SK-N-SH (cell line): ENCODE results near the gene CFAP74. TPM values are rescaled to one million over a fixed set of nuclear protein-coding genes. Genes with fewer than 3 reads are reported as not detected.

Experiments used
- CTCF ChIA-PET: fragments of 300-600, 350-600 bp; formaldehyde crosslinking; extraction: SDS; loops from one replicate; lab custom pipeline; 2021; lab: Yijun Ruan, JAX
- POLR2A ChIA-PET: fragments of 350-600 bp; sonication (Branson Sonifier 250); formaldehyde crosslinking; extraction: SDS; loops from one replicate; lab custom pipeline; 2020; ENCODE audit warnings: antibody characterized with exemption, inconsistent platforms; lab: Yijun Ruan, JAX
- DNase-seq: peaks from one replicate; pipeline ENCODE4 v3.0.0; 2012
- H2AFZ ChIP-seq: fragments of 200-600 bp; sonication (generic); 2 replicates; pipeline ENCODE4 v1.8.1; 2016; ENCODE audit warnings: antibody characterized with exemption, mild to moderate bottlenecking, low read depth
- H3F3A ChIP-seq: fragments of 200-600 bp; sonication (generic); replicated peaks from 2 replicates; pipeline ENCODE3; 2016; ENCODE audit warnings: antibody characterized with exemption, mild to moderate bottlenecking; ENCODE audit not compliant: insufficient read depth
- H3K27ac ChIP-seq, 2 experiments: fragments of 200-500 bp in 1 of 2; fragments of 200-600 bp in 1 of 2; sonication (Bioruptor generic) in 1 of 2; sonication (generic), shearing (Covaris generic) in 1 of 2; 2 replicates each; pipeline versions ENCODE4 v1.5.1 to v1.6.1; 2014 to 2016; ENCODE audit warnings: low read depth in 2 of 2, inconsistent platforms in 1 of 2, low read length in 1 of 2, mild to moderate bottlenecking in 1 of 2, mixed read lengths in 1 of 2
- H3K27me3 ChIP-seq: fragments of 200-600 bp; sonication (generic), shearing (Covaris generic); 2 replicates; pipeline ENCODE4 v1.6.1; 2016; ENCODE audit warnings: mixed run types; ENCODE audit not compliant: insufficient read depth
- H3K36me3 ChIP-seq, 2 experiments: fragments of 200-500 bp in 1 of 2; fragments of 200-600 bp in 1 of 2; sonication (Bioruptor generic) in 1 of 2; sonication (generic) in 1 of 2; replicated peaks in 1 of 2; 2 replicates each; pipeline versions ENCODE3 to v1.5.1; 2014 to 2016; ENCODE audit warnings: low read length in 1 of 2, mild to moderate bottlenecking in 1 of 2; ENCODE audit not compliant: insufficient read depth in 2 of 2, control insufficient read depth in 1 of 2
- H3K4me1 ChIP-seq, 2 experiments: fragments of 200-500 bp in 1 of 2; fragments of 200-600 bp in 1 of 2; sonication (Bioruptor generic) in 1 of 2; sonication (generic), shearing (Covaris generic) in 1 of 2; 2 replicates each; pipeline versions ENCODE4 v1.5.1 to v1.6.1; 2014 to 2016; ENCODE audit warnings: low read depth in 1 of 2, low read length in 1 of 2, mixed run types in 1 of 2; ENCODE audit not compliant: insufficient read depth in 2 of 2, control insufficient read depth in 1 of 2
- H3K4me2 ChIP-seq: fragments of 200-600 bp; sonication (generic), shearing (Covaris generic); 2 replicates; pipeline ENCODE4 v1.6.1; 2017; ENCODE audit warnings: mixed run types
- H3K4me3 ChIP-seq, 2 experiments: fragments of 200-500 bp in 1 of 2; fragments of 200-600 bp in 1 of 2; sonication (Bioruptor generic) in 1 of 2; sonication (generic), shearing (Covaris generic) in 1 of 2; 2 replicates each; pipeline versions ENCODE4 v1.5.1 to v1.8.1; 2014 to 2016; ENCODE audit warnings: low read depth in 2 of 2, inconsistent platforms in 1 of 2, low read length in 1 of 2, mild to moderate bottlenecking in 1 of 2, mixed read lengths in 1 of 2, moderate library complexity in 1 of 2
- H3K79me2 ChIP-seq: fragments of 200-600 bp; sonication (generic); 2 replicates; pipeline ENCODE4 v1.8.1; 2017; ENCODE audit warnings: mild to moderate bottlenecking; ENCODE audit not compliant: insufficient read depth
- H3K9ac ChIP-seq: fragments of 200-600 bp; sonication (generic); 2 replicates; pipeline ENCODE4 v1.6.1; 2017; ENCODE audit warnings: mixed run types
- H3K9me2 ChIP-seq: fragments of 200-600 bp; sonication (generic); 2 replicates; pipeline ENCODE4 v1.6.1; 2017; ENCODE audit warnings: mixed run types
- H3K9me3 ChIP-seq: fragments of 200-600 bp; sonication (generic); 2 replicates; pipeline ENCODE4 v1.6.1; 2017; ENCODE audit warnings: mixed run types, mild to moderate bottlenecking, moderate library complexity
- H4K20me1 ChIP-seq: fragments of 200-600 bp; sonication (generic); 2 replicates; pipeline ENCODE4 v1.6.1; 2017; ENCODE audit warnings: mild to moderate bottlenecking, mixed run types; ENCODE audit not compliant: insufficient read depth
- CHD2 ChIP-seq: fragments of 150-350 bp; IDR thresholded peaks from 2 replicates; pipeline ENCODE4 v1.6.1; 2018; ENCODE audit warnings: low read length; ENCODE audit not compliant: partially characterized antibody
- FOXJ3 ChIP-seq: sonication (generic); formaldehyde crosslinking; IDR thresholded peaks from 2 replicates; pipeline ENCODE4 v1.5.1; 2020; ENCODE audit warnings: mild to moderate bottlenecking, missing genetic modification reagents
- GATA2 ChIP-seq: sonication (generic); formaldehyde crosslinking; IDR thresholded peaks from 2 replicates; pipeline ENCODE4 v1.5.0; 2020; ENCODE audit warnings: mild to moderate bottlenecking, missing genetic modification reagents
- MXI1 ChIP-seq: IDR thresholded peaks from 2 replicates; pipeline ENCODE4 v1.6.1; 2012; ENCODE audit warnings: mild to moderate bottlenecking, low read depth, low read length, improper control_type of control experiment
- RAD21 ChIP-seq: IDR thresholded peaks from 2 replicates; pipeline ENCODE4 v1.6.1; 2012; ENCODE audit warnings: mild to moderate bottlenecking, low read length
- RCOR1 ChIP-seq: fragments of 150-350 bp; IDR thresholded peaks from 2 replicates; pipeline ENCODE4 v1.6.1; 2017; ENCODE audit warnings: antibody characterized with exemption, low read length
- RXRA ChIP-seq: IDR thresholded peaks from 2 replicates; pipeline ENCODE4 v1.4.0; 2012; ENCODE audit warnings: low read depth, mild to moderate bottlenecking, borderline replicate concordance
- SIN3A ChIP-seq: IDR thresholded peaks from 2 replicates; pipeline ENCODE4 v1.6.1; 2012; ENCODE audit warnings: low read depth, mild to moderate bottlenecking, low read length, moderate library complexity, borderline replicate concordance
- TAF1 ChIP-seq: IDR thresholded peaks from 2 replicates; pipeline ENCODE4 v1.6.1; 2012; ENCODE audit warnings: low read depth, mild to moderate bottlenecking, low read length, moderate library complexity, borderline replicate concordance
- TCF12 ChIP-seq: IDR thresholded peaks from 2 replicates; pipeline ENCODE4 v1.4.0; 2012
- WGBS: methylation state at CpG from one replicate; pipeline ENCODE4 v1.1.6; 2017; ENCODE audit warnings: low lambda C conversion rate; 5-methylcytosine and 5-hydroxymethylcytosine counted together
- polyA plus RNA-seq, 3 experiments: library from polyadenylated mRNA; depleted of rRNA; stranded (reverse); fragments of >200 nt; gene quantifications; 2 replicates each; pipeline ENCODE4 v1.2.3, GENCODE V29; 2012
- TF ChIP-seq, protein P1 (sequence below): fragments of 150-350 bp; IDR thresholded peaks from 2 replicates; pipeline ENCODE4 v1.6.1; 2017; ENCODE audit warnings: antibody characterized with exemption, low read length, low read depth, borderline replicate concordance
- TF ChIP-seq, protein P2 (sequence below): fragments of 200-600 bp; sonication (generic); IDR thresholded peaks from 2 replicates; pipeline ENCODE4 v1.6.1; 2017; ENCODE audit warnings: antibody characterized with exemption, mild to moderate bottlenecking, moderate library complexity

CFAP74 gene
- polyA plus RNA-seq, 1 of the 3 experiments (the other 2 are of a cell fraction) = not detected

- peak; percentile 65 for TF ChIP-seq RAD21
- TF ChIP-seq CHD2 = no peak
- no peak for TF ChIP-seq SIN3A
Measured at GRCh38 chr1:2046174-2046917, 42.8 kb upstream of the CFAP74 start (continued).

DNA sequence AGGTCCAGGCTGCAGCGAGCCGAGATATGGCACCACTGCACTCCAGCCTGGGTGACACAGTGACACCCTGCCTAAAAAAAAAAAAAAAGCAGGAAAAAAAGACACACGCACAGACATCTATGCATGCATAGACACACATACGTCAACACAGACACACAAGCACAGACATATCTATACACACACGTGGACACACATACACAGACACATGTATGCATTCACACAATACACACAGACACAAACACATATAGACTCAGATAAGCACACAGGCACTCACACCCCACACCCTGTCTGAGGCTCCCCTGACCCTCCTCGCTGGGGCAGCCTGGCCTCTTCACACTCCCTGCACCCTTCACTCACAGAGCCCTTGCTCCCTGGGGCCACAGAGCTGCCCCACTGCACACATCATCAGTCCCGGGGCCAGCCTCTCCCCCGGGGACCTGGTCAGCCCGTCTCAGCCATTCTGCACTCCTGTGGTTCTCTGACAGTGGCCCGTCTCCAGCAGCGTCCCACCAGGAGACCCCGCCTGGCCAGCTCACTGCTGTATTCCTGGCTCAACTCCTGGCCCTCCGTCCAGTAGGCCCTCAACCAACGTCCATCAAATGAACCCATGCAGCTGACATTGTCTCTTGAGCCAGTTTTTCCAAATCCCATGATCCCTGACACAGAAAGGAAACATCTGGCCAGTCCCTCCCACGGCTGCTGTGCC lies 42.0 kb upstream of the CFAP74 start:
- DNase-seq = no peak
- TF ChIP-seq, protein P1, sequence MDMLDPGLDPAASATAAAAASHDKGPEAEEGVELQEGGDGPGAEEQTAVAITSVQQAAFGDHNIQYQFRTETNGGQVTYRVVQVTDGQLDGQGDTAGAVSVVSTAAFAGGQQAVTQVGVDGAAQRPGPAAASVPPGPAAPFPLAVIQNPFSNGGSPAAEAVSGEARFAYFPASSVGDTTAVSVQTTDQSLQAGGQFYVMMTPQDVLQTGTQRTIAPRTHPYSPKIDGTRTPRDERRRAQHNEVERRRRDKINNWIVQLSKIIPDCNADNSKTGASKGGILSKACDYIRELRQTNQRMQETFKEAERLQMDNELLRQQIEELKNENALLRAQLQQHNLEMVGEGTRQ = no peak
- TF ChIP-seq TCF12 (no peak), RCOR1 (no peak), RXRA (no peak), RAD21 (no peak), MXI1 (no peak), GATA2 (CRISPR knock-in tag) (no peak), TAF1 (no peak), FOXJ3 (CRISPR knock-in tag) (no peak)
- TF ChIP-seq, protein P2, sequence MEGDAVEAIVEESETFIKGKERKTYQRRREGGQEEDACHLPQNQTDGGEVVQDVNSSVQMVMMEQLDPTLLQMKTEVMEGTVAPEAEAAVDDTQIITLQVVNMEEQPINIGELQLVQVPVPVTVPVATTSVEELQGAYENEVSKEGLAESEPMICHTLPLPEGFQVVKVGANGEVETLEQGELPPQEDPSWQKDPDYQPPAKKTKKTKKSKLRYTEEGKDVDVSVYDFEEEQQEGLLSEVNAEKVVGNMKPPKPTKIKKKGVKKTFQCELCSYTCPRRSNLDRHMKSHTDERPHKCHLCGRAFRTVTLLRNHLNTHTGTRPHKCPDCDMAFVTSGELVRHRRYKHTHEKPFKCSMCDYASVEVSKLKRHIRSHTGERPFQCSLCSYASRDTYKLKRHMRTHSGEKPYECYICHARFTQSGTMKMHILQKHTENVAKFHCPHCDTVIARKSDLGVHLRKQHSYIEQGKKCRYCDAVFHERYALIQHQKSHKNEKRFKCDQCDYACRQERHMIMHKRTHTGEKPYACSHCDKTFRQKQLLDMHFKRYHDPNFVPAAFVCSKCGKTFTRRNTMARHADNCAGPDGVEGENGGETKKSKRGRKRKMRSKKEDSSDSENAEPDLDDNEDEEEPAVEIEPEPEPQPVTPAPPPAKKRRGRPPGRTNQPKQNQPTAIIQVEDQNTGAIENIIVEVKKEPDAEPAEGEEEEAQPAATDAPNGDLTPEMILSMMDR = no peak
- H4K20me1 ChIP-seq = no peaks in the 10 kb centered on the region
- 75% methylated on average over 11 of the region's 15 CpGs for whole genome bisulfite sequencing
- H3K36me3 ChIP-seq = no peaks in the 10 kb centered on the region
- H2AFZ ChIP-seq = no peak overlapping the region
- H3F3A ChIP-seq = no peaks in the 10 kb centered on the region
- no peak overlapping the region for H3K4me2 ChIP-seq
- H3K9me3 ChIP-seq = no peaks in the 10 kb centered on the region
- no peaks in the 10 kb centered on the region for H3K79me2 ChIP-seq
- no peak overlapping the region for H3K4me3 ChIP-seq
- H3K4me1 ChIP-seq = peaks cover 0 to 7% of the 10 kb centered on the region in 2 experiments; a peak in 1 of 4 replicates
- POLR2A ChIA-PET = no interaction called here
- no peaks in the 10 kb centered on the region for H3K9me2 ChIP-seq
- H3K9ac ChIP-seq = no peak overlapping the region
- CTCF ChIA-PET = interaction anchor here (0.6 to 8.3 kb wide), 48 partner anchors 9 to 380 kb away, joined by 3 to 268 read pairs (median 7); partner anchors contain the start of genes CALML6, CFAP74, GABRD and TMEM52
- H3K27me3 ChIP-seq = no peaks in the 10 kb centered on the region
- no peak overlapping the region for H3K27ac ChIP-seq
